BJ (cell line): ENCODE data around the gene RABGAP1L. TPM values are rescaled to one million over a fixed set of nuclear protein-coding genes. Genes with fewer than 3 reads are reported as not detected.
"Not testable (repeated sequence)": the region's sequence is repeated elsewhere in the genome, so short reads cannot be mapped to it uniquely, and the experiment has no call there.

Experiments used
- CTCF ChIA-PET: fragments of 350-600 bp; formaldehyde crosslinking; extraction: SDS; loops from one replicate; lab custom pipeline; 2021; ENCODE audit warnings: antibody characterized with exemption, inconsistent platforms; lab: Yijun Ruan, JAX
- POLR2A ChIA-PET: fragments of 300-600 bp; sonication (Branson Sonifier 250); formaldehyde crosslinking; extraction: SDS; loops from one replicate; lab custom pipeline; 2021; ENCODE audit warnings: antibody characterized with exemption; lab: Charles Lee
- DNase-seq: peaks from one replicate; pipeline ENCODE4 v3.0.0-alpha.2; 2011; ENCODE audit warnings: low read depth
- H3K27me3 ChIP-seq: 2 replicates; pipeline ENCODE4 v1.6.0; 2011; ENCODE audit warnings: low read length; ENCODE audit not compliant: control insufficient read depth, insufficient read depth
- H3K36me3 ChIP-seq: 2 replicates; pipeline ENCODE4 v1.5.1; 2011; ENCODE audit warnings: low read length; ENCODE audit not compliant: control insufficient read depth, insufficient read depth
- H3K4me3 ChIP-seq: 2 replicates; pipeline ENCODE4 v1.5.1; 2011; ENCODE audit warnings: low read depth, mild to moderate bottlenecking, control low read depth, low read length
- CTCF ChIP-seq: IDR thresholded peaks from 2 replicates; pipeline ENCODE4 v1.5.1; 2011; ENCODE audit warnings: low read depth, mild to moderate bottlenecking, control low read depth, inconsistent platforms, low read length, moderate library complexity; ENCODE audit not compliant: insufficient read depth
- polyA plus RNA-seq: library from polyadenylated mRNA; depleted of rRNA; stranded (reverse); fragments of >200 nt; gene quantifications from 2 replicates; pipeline ENCODE4 v1.2.3, GENCODE V29; 2011

RABGAP1L gene
- polyA plus RNA-seq, 1 experiment, result 15.9 TPM

GRCh38 chr1:174230399-174230798 lies 71.1 kb downstream of the RABGAP1L start:
- TF ChIP-seq CTCF, result no peak
- no peaks in the 10 kb centered on the region for H3K36me3 ChIP-seq
- CTCF ChIA-PET, result interaction anchor here (0.6 to 1.2 kb wide), 3 partner anchors 13 to 491 kb away, joined by 3 to 5 read pairs (median 5); no protein-coding TSS in a partner anchor
- no peak overlapping the region for H3K4me3 ChIP-seq
- no peak for DNase-seq
- POLR2A ChIA-PET, result interaction anchor here (0.6 kb wide), 1 partner anchor 627 kb away, joined by 6 read pairs; no protein-coding TSS in a partner anchor
- H3K27me3 ChIP-seq, result no peaks in the 10 kb centered on the region

- ChIA-PET POLR2A (no interaction called here), CTCF (interaction anchor here (0.7 kb wide), 1 partner anchor 12 kb away, joined by 3 read pairs; no protein-coding TSS in a partner anchor)
- H3K27me3 ChIP-seq, result no peaks in the 10 kb centered on the region
- TF ChIP-seq CTCF, result no peak
- no peak overlapping the region for H3K4me3 ChIP-seq
- no peaks in the 10 kb centered on the region for H3K36me3 ChIP-seq
- no peak for DNase-seq
These were observed 73.4 kb downstream of the RABGAP1L start for GRCh38 chr1:174232761-174233160.

- POLR2A ChIA-PET, H3K36me3 ChIP-seq, H3K27me3 ChIP-seq, CTCF ChIA-PET, H3K4me3 ChIP-seq, DNase-seq: not testable (repeated sequence)
These were observed 79.7 kb downstream of the RABGAP1L start for GRCh38 chr1:174238845-174239501.

GRCh38 chr1:174239541-174239940 lies 80.2 kb downstream of the RABGAP1L start:
- POLR2A ChIA-PET, result no interaction called here
- TF ChIP-seq CTCF, result no peak
- no peak overlapping the region for H3K4me3 ChIP-seq
- peaks cover 1% of the 10 kb centered on the region; the same call in 1 of the 2 replicates for H3K36me3 ChIP-seq
- no peak for DNase-seq
- no peaks in the 10 kb centered on the region for H3K27me3 ChIP-seq
- CTCF ChIA-PET, result interaction anchor here (1.2 kb wide), 1 partner anchor 23 kb away, joined by 3 read pairs; no protein-coding TSS in a partner anchor

- TF ChIP-seq CTCF, result no peak
- DNase-seq, result no peak
- H3K27me3 ChIP-seq, result no peaks in the 10 kb centered on the region
- peaks cover 1% of the 10 kb centered on the region for H3K36me3 ChIP-seq
- ChIA-PET CTCF (interaction anchor here (2.2 kb wide), 1 partner anchor 20 kb away, joined by 5 read pairs; no protein-coding TSS in a partner anchor), POLR2A (no interaction called here)
- no peak overlapping the region for H3K4me3 ChIP-seq
These were observed 83.5 kb downstream of the RABGAP1L start for GRCh38 chr1:174242856-174243255.
